GM10266 (cell line): Measurements from ENCODE around the gene PRND.
"Not testable (repeated sequence)": the region's sequence is repeated elsewhere in the genome, so short reads cannot be mapped to it uniquely, and the experiment has no call there.

ENCODE experiments used
- DNase-seq: peaks from one replicate; pipeline ENCODE4 v3.0.0; 2012; ENCODE audit errors: extremely low spot score
- TF ChIP-seq, protein P1 (sequence below): IDR thresholded peaks from 2 replicates; pipeline ENCODE4 v1.5.1; 2012; ENCODE audit warnings: mild to moderate bottlenecking, low read depth; ENCODE audit not compliant: control insufficient read depth, insufficient read depth; ENCODE audit errors: missing control alignments

The PRND gene

GRCh38 chr20:4697189-4697830 is 24.4 kb upstream of the PRND start:
- TF ChIP-seq, protein P1, sequence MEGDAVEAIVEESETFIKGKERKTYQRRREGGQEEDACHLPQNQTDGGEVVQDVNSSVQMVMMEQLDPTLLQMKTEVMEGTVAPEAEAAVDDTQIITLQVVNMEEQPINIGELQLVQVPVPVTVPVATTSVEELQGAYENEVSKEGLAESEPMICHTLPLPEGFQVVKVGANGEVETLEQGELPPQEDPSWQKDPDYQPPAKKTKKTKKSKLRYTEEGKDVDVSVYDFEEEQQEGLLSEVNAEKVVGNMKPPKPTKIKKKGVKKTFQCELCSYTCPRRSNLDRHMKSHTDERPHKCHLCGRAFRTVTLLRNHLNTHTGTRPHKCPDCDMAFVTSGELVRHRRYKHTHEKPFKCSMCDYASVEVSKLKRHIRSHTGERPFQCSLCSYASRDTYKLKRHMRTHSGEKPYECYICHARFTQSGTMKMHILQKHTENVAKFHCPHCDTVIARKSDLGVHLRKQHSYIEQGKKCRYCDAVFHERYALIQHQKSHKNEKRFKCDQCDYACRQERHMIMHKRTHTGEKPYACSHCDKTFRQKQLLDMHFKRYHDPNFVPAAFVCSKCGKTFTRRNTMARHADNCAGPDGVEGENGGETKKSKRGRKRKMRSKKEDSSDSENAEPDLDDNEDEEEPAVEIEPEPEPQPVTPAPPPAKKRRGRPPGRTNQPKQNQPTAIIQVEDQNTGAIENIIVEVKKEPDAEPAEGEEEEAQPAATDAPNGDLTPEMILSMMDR: no peak
- DNase-seq: no peak

- no peak for DNase-seq
- TF ChIP-seq, protein P1: no peak
Measured at GRCh38 chr20:4697831-4698221, 23.9 kb upstream of the PRND start.

DNA sequence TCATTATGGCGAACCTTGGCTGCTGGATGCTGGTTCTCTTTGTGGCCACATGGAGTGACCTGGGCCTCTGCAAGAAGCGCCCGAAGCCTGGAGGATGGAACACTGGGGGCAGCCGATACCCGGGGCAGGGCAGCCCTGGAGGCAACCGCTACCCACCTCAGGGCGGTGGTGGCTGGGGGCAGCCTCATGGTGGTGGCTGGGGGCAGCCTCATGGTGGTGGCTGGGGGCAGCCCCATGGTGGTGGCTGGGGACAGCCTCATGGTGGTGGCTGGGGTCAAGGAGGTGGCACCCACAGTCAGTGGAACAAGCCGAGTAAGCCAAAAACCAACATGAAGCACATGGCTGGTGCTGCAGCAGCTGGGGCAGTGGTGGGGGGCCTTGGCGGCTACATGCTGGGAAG is 22.5 kb upstream of the PRND start:
- TF ChIP-seq, protein P1: no peak
- no peak for DNase-seq

DNA sequence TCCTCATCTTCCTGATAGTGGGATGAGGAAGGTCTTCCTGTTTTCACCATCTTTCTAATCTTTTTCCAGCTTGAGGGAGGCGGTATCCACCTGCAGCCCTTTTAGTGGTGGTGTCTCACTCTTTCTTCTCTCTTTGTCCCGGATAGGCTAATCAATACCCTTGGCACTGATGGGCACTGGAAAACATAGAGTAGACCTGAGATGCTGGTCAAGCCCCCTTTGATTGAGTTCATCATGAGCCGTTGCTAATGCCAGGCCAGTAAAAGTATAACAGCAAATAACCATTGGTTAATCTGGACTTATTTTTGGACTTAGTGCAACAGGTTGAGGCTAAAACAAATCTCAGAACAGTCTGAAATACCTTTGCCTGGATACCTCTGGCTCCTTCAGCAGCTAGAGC is 21.8 kb upstream of the PRND start:
- TF ChIP-seq, protein P1: no peak
- no peak for DNase-seq

DNA sequence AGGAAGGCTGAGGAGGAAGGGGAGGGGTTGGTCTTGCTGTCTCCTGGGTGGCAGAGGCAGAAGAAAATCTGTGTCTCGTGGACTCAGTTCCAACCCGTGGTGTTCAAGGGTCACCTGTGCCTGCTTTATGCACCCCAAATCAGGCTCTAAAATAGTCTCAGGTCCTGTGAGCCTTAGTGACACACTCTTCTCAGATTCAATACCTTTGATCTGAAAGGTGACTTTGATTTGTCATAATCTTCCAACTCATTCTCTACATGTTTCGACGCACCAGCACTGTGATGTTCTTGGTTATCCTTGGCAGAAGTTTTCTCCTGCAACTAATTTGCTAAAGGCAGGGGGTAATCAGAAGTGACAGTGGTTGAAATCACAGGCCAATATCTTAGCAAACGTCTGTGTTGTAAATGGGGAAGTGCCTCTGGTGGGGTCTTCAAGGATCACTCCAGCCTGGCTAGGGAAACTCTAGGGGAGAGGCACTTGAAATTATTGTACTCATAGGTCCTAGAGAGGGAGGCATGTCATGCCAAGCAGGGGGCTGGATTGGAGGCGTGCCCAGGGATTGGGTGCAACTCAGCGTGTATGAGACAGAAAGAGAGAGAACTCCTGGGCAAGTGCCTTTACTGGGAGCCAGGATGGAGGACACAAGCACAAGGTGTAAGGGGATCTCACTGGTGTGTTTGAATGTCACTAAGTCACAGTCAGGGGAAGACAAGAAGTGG is 19.0 kb upstream of the PRND start:
- TF ChIP-seq, protein P1: no peak
- DNase-seq: no peak

- DNase-seq: no peak
- TF ChIP-seq, protein P1: no peak
Measured at GRCh38 chr20:4703281-4703676, 18.4 kb upstream of the PRND start.

DNA sequence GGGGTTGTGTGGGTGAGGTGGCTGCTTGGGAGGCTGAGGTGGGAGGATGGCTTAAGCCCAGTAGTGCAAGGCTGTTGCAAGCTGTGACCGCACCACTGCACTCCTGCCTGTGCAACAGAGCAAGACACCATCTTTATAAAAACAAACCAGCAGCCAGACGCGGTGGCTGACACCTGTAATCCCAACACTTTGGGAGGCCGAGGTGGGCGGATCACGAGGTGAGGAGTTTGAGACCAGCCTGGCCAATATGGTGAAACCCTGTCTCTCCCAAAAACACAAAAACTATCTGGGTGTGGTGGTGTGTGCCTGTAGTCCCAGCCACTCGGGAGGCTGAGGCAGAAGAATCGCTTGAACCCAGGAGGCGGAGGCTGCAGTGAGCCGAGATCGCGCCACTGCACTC is 14.8 kb upstream of the PRND start:
- DNase-seq: not testable (repeated sequence)
